Measurements from ENCODE around the gene NXN.
"Not testable (repeated sequence)": the region's sequence is repeated elsewhere in the genome, so short reads cannot be mapped to it uniquely, and the experiment has no call there.

The NXN gene

GRCh38 chr17:1006054-1006453 is 26.5 kb upstream of the NXN start:
- no peak for DNase-seq (ENCODE audit: low spot score)

GRCh38 chr17:1005361-1005946 is 25.9 kb upstream of the NXN start:
- peak; percentile 90 for DNase-seq (ENCODE audit: low spot score)

- no peak for DNase-seq (ENCODE audit: low spot score)
Observed at GRCh38 chr17:1004769-1005295, 25.3 kb upstream of the NXN start.

GRCh38 chr17:1003972-1004768 is 24.6 kb upstream of the NXN start:
- no peak for DNase-seq (ENCODE audit: low spot score)

GRCh38 chr17:1003633-1003971 is 24.0 kb upstream of the NXN start:
- DNase-seq (ENCODE audit: low spot score), result no peak

- DNase-seq (ENCODE audit: low spot score), result no peak
Observed at GRCh38 chr17:1002771-1003555, 23.4 kb upstream of the NXN start.

- no peak for DNase-seq (ENCODE audit: low spot score)
Observed at GRCh38 chr17:1002412-1002753, 22.8 kb upstream of the NXN start.

GRCh38 chr17:1001640-1002411 is 22.2 kb upstream of the NXN start:
- DNase-seq (ENCODE audit: low spot score), result no peak

- no peak for DNase-seq (ENCODE audit: low spot score)
Observed at GRCh38 chr17:1000597-1001461, 21.3 kb upstream of the NXN start.

- DNase-seq (ENCODE audit: low spot score), result no peak
Observed at GRCh38 chr17:998111-998510, 18.5 kb upstream of the NXN start.

GRCh38 chr17:996554-997344 is 17.2 kb upstream of the NXN start, which contains the start of gene TIMM22:
Gene TIMM22 (plus strand): TSS chr17:997129. CDS start chr17:997143, 14 bp downstream.
- peak; percentile 97 for DNase-seq (ENCODE audit: low spot score)

- not testable (repeated sequence) for DNase-seq (ENCODE audit: low spot score)
Observed at GRCh38 chr17:995324-995723, 15.7 kb upstream of the NXN start.

GRCh38 chr17:992933-993332 is 13.4 kb upstream of the NXN start:
- DNase-seq (ENCODE audit: low spot score), result no peak

GRCh38 chr17:988561-988960 is 9.0 kb upstream of the NXN start:
- peak; percentile 97 for DNase-seq (ENCODE audit: low spot score)

GRCh38 chr17:987931-988330 is 8.4 kb upstream of the NXN start:
- no peak for DNase-seq (ENCODE audit: low spot score)

- no peak for DNase-seq (ENCODE audit: low spot score)
Observed at GRCh38 chr17:986322-986929, 6.8 kb upstream of the NXN start.

GRCh38 chr17:983921-984320 is 4.3 kb upstream of the NXN start:
- no peak for DNase-seq (ENCODE audit: low spot score)

GRCh38 chr17:981292-981658 is 1.7 kb upstream of the NXN start:
- DNase-seq (ENCODE audit: low spot score), result no peak

GRCh38 chr17:980406-981291 is 1.1 kb upstream of the NXN start:
- DNase-seq (ENCODE audit: low spot score), result peak; percentile 94

All from cerebellar cortex (tissue), 1 donor.